Measurements from ENCODE around the gene VTI1B.
"Not testable (repeated sequence)": the region's sequence is repeated elsewhere in the genome, so short reads cannot be mapped to it uniquely, and the experiment has no call there.

VTI1B gene

DNA sequence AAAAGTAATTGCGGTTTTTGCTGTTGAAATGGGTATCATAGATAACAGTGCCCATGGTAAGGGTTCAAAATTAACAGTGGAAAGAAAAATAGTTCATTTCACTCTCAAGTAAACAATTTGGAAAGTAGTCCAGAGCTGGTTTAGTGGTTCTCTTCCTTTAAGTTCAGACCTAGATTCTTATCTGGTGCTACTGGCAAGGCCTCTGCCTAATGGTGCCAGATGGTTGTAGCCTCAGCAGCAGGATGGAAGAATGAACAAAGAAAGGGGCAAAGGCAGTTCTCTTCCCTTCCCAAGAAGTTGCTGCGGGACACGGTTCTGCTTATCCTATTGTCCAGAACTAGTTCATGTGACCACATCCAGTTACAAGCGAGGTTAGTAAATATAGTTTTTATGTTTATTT lies 44.2 kb downstream of the VTI1B start:
- no peak for DNase-seq (ENCODE audit: low spot score)

DNA sequence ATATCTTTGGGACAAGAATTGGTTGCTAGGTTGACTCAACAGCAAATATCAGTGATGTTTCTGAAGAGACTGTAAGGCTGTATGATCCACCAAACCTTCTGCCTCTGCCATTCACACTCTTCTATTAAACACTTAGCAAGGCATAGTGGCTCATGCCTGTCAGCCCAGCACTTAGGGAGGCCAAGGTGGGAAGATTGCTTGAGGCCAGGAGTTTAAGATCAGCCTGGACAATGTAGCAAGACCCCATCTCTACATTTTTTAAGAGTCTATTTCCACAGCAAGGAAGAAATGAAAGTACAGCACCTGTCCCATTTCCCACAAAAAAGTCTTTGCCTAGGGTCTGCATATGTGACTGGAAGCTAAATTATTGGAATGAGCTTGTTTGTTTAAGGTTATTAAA lies 46.9 kb downstream of the VTI1B start:
- no peak for DNase-seq (ENCODE audit: low spot score)

DNA sequence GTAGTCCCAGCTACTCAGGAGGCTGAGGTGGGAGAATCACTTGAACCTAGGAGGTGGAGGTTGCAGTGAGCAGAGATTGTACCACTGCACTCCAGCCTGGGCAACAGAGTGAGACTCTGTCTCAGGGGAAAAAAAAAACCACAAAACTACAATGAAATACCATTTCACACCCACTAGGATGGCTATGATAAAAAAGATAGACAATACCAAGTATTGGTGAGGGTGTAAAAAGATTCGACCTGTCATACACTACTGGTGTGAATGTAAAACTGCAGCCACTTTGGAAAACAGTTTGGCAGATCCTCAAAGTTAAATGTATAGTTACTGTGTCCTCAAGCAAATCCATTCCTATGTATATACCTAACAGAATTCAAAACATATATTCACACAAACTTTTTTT lies 48.3 kb downstream of the VTI1B start:
- DNase-seq (ENCODE audit: low spot score): not testable (repeated sequence)

DNA sequence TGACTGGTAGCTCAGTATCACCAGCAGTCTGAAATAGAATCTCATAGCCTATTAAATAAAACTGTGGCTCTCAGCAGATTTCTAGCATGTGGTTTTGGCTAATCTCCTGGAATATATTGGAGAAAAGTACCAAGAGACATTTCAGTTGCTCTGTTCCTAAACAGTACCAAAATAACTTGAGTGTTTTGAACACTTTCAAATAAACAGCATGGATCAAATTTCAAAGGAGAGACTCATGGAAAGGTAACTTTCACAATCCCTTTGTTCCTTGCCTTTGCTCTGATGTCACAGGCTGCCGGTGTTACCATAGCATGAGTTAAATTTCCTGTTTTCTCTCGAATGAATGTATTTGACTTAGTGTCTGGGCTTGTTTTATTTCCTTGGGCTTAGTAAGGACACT lies 51.3 kb downstream of the VTI1B start:
- no peak for DNase-seq (ENCODE audit: low spot score)

DNA sequence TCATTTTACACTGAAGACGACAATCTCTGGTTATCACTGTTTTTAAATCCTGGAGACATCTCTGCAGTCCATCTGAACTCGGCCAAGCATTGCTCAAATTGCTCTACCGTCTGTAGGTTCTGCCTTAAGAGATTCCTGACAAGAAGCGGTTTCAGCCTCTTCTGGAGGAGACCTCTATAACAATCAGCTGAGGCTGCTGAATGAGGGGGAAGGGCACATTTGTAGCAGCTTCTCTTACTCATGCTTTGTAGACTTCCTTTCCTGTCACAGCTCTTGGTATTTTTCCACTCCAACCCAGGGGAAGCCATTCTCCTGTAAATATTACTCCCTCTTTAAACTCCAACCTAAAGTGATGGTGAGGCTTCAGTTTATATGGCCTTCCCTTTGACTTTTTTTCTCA lies 51.8 kb downstream of the VTI1B start:
- peak; percentile 75 for DNase-seq (ENCODE audit: low spot score)

DNA sequence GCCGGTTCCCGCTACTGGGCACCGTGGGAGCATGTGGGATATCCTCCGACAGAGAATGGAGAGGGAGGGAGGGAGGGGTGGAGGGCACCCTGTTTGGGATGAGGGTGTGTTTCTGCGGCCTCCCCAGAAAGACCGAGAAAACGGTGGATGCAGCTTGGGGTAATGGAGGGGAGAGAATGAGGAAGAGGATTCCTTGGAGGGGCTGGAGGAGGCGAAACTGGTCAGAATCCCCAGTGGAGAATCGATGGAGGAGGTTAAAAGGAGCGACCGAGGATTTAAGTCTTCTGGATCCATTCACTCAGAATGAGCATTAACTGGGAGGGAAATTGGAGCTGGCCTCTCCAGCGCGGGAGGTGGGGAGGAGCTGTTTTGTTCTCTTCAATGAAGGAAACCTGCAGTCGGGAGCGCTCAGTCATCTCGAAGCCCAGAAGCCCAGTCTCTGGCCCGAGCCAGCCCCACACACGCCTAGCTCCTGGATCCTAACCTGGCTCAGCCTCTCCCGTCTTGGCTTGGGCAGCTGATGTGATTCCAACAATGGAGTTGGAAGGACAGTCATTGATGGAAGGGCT lies 54.1 kb downstream of the VTI1B start:
- peak; percentile 20 for DNase-seq (ENCODE audit: low spot score)

DNA sequence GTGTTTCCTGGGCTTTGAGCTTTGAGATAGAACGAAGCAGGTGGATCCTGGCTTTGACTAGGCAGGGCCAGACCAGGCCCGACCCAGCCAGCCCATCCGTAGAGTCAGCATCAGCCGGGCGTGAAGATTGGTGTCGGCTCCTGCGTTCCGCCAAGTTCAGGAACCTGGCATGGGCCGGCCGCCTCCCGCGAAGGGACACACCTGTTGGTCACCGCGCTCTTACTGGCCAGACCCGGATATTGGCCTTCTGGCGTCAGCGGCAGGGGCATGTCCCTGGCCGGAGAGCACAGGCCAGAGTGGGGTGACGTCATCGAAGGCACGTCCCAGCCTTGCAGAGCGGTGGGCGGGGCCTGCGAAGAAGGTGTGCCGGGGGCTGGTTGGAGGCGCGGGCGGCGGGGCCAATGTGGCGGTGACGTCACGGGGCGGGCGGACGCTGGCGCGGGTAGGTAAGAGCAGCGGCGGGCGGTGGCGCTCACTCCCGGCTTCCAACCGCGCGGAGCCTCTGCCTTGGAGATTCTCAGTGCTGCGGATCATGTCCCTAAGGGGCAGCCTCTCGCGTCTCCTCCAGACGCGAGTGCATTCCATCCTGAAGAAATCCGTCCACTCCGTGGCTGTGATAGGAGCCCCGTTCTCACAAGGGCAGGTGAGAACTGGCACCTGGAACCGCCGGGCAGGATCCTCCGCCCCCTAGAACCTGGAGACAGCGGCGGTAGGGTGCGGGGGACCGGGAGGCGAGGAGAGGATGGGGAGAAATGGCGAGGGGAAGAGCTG lies 54.8 kb downstream of the VTI1B start, which contains the start of gene ARG2:
ARG2 (plus strand) TSS at position 475 of the 771 bp plus-strand sequence; CDS start at position 533, 58 bp downstream.
- peak; percentile 94 for DNase-seq (ENCODE audit: low spot score)

DNA sequence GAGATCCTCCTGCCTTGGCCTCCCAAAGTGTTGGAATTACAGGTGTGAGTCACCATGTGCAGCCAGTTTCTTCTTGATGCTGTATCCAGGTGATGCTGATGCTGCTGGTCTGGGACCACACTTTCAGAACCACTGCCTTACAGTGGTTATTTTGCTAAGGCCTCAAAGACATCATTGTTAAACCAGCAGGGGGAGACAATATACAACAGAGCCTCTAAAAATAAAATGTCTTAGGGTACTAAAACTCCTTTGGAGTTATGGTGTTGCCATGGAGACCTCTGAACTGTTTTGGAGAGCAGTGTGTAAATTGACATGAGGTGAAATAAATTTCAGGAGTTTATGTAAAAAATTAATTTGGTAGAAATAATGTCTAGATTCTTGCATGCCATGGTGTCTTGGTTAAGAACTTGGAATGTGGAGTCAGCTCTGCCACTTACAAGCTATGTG lies 55.8 kb downstream of the VTI1B start:
- DNase-seq (ENCODE audit: low spot score): peak; percentile 66

DNA sequence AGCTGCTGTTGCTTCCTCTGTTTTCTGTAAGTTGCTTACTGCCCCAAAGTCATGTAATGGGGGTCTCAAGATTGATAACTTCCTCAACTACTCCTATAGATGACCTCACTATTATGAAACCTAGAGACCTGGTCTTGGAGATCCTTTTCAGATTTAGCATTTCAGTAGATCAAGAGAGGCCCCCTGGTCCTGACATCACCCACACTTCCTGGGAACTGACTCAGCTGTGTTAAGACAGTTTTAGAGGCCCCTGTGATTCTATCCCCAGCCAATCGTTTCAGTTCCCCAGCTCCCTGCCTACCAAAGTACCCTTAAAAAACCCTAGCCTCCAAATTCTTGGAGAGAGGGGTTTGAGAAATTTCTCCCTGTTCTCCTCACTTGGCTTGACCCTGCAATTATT lies 63.9 kb downstream of the VTI1B start:
- no peak for DNase-seq (ENCODE audit: low spot score)

DNA sequence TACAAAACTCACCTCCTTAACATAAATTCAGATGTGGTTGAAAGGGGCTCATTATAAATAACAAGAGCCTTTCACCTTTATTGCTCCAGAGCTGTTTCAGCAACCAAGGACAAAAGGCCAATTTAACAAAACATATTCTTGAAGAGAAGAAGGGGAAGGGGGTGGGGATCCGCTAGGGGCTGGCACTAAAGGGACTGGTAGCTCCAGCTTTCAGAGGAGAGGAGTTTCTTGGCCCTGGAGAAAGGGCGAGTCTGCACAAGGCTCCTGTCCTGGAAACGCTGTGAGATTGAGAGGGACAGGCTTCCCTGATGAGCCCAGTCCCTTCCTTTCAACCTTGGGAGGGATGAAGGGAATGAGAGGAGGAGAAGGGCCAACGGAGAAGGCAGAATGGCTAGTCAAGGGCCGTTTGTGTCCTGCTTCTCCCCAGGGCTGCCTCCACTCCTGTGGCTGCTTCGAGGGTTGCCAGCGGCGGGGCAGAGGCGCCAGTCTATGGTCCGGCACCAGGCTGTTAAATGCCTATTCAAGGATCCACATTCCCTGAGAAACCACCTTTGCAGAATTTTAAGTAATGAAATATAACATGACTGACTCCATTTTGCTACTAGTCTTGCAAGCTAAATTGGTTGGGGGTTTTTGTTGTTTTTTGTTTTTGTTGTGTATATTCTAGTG lies 64.7 kb downstream of the VTI1B start:
- no peak for DNase-seq (ENCODE audit: low spot score)

DNA sequence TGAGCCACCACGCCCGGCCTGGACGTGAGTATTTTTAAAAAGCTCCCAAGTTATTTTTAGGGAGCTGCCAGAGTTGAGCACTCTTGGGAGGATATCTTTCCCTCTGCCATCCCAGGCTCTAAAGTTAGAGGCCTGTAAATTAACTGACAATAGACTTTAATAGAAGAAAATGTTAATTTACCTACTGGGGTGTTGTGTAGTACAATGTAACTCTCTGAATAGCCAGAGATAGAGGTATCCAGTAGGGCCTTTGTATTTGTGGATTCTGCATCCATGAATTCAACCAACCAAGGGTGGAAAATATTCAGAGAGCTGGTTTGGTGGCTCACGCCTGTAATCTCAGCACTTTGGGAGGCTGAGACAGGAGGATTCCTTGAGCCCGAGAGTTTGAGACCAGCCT lies 66.8 kb downstream of the VTI1B start:
- no peak for DNase-seq (ENCODE audit: low spot score)

DNA sequence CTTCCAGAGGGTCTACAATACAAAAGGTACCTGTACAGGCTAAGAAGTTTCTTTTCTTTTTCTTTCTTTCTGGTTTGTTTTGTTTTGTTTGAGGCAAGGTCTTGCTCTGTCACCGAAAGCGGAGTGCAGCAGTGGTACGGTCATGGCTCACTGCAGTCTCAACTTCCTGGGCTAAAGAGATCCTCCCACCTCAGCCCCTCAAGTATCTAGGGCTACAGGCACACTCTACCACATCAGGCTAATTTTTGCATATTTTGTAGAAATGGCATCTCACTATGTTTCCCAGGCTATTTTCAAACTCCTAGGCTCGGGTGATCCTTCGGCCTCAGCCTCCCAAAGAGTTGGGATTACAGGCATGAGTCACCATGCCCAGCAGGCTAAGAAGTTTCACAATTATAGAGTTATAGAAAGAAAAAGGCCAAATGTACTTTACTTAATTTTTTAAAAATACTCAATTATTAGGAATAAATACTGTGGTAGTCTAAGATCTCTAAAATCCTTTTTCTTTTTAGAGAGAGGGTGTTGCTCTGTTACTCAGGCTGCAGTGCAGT lies 71.4 kb downstream of the VTI1B start:
- DNase-seq (ENCODE audit: low spot score): no peak

DNA sequence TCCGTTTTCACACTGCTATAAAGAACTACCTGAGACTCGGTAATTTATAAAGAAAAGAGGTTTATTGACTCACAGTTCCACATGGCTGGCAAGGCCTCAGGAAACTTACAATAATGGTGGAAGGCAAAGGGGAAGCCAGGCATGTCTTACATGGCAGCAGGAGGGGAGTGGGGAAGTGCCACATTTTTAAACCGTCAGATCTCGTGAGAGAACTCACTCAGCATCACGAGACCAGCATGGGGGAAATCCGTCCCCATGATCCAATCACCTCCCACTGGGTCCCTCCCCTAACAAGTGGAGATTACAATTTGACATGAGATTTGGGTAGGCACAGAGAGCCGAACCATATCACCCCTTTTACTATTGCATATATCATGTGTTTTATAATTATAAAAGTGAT lies 72.4 kb downstream of the VTI1B start:
- no peak for DNase-seq (ENCODE audit: low spot score)

DNA sequence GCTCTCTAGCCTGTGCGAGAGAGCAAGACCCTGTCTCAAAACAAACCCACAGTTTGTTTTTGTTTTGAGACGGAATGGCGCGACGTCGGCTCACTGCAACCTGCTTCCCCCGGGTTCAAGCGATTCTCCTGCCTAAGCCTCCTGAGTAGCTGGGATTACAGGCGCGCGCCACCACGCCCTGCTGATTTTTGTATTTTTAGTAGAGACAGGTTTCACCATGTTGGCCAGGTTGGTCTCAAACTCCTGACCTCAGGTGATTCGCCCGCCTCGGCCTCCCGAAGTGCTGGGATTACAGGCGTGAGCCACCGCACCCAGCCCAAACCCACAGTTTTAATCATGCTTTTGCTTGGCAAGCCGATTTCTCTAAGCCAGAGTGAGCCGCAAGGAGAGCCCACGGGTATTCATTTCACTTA lies 73.9 kb downstream of the VTI1B start:
- DNase-seq (ENCODE audit: low spot score): not testable (repeated sequence)

DNA sequence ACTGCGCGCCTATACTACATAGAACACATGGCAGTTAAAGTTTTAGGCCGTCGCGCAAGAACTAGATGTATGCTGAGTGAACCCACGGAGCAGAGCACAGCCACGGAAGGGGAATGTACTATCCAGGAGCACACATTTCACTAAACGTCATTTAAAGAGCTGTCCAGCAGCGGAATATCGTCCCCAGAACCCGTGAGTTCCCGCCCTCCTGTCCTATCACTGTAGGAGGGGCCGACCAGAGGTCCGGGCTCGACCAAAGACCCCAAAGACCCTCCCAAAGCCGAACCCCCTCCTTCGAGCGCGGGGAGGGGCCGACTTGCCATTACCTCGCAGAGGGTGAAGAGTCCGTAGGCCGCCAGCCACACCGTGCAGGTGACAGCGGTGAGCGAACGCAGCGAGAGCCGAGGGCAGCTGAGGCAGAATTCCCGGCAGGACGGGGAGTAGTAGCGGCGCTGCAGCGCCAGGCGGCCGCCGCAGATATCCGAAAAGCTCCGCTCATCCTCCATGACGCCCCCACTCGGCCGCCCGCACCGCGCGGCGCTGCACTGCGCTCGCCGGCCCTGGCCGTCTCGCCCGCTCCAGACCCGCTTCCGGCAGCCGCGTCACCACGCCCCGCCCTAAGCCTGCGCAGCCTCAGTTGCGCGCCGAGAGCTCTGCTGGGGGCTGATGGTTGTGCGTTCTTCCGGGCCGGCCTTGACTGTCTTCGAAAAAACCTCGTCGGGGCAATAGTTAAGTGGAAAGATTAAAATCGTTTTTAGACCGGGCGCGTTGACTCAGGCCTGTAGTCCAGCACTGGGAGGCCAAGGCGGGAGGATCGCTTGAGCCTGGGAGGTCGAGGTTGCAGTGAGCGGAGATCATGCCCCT lies 74.5 kb downstream of the VTI1B start, which contains the start of gene PIGH:
PIGH (minus strand) TSS at position 571 of the 864 bp plus-strand sequence; CDS start at position 506, 65 bp downstream.
- peak; percentile 95 for DNase-seq (ENCODE audit: low spot score)
